ENCODE measurements around the gene COL27A1.

- TF ChIP-seq CTCF (tag by site-specific recombination; IDR thresholded peaks at IDR 0.05) (no peak), PRDM1 (tag by site-specific recombination; IDR thresholded peaks at IDR 0.05) (no peak), ZNF664 (tag by site-specific recombination; IDR thresholded peaks at IDR 0.05) (no peak), ZBTB11 (tag by site-specific recombination; conservative IDR thresholded peaks at IDR 0.05; ENCODE audit: low read depth) (no peak), ZNF513 (tag by site-specific recombination; IDR thresholded peaks at IDR 0.05) (no peak)
These were observed 147.4 kb downstream of the COL27A1 start for GRCh38 chr9:114302727-114303126.

Measured in HEK293 (cell line).